Measurements from ENCODE around the gene NPAS1. TPM values are rescaled to one million over a fixed set of nuclear protein-coding genes. Genes with fewer than 3 reads are reported as not detected.

The NPAS1 gene
- total RNA-seq, 1 experiment from 2014 or later = 4.6 TPM

GRCh38 chr19:47020992-47021496, 1.4 kb downstream of the NPAS1 start:
- Histone ChIP-seq H3K4me1 (ENCODE audit: control insufficient read depth in 1 of 2, insufficient read depth in 2 of 2, low read length in 2 of 2) (peaks cover 3 to 15% of the 10 kb centered on the region in 2 experiments; a peak in 3 of 4 replicates), H3K9me2 (ENCODE audit: insufficient read depth) (no peaks in the 10 kb centered on the region), H3K27me3 (ENCODE audit: insufficient read depth, low read length) (no peaks in the 10 kb centered on the region), H3K36me3 (ENCODE audit: control insufficient read depth in 1 of 2, insufficient read depth in 2 of 2, low read length in 2 of 2) (no peaks in the 10 kb centered on the region), H3K9me3 (ENCODE audit: control insufficient read depth in 1 of 2, insufficient read depth in 1 of 2, low read depth in 1 of 2, low read length in 2 of 2) (no peaks in the 10 kb centered on the region), H3K27ac (ENCODE audit: low read depth, low read length) (no peak overlapping the region; the same call in 1 of the 2 replicates), H3K4me2 (ENCODE audit: low read length) (peak overlapping the region; percentile 95), H2AFZ (ENCODE audit: low read depth, low read length, poor library complexity, severe bottlenecking) (peak overlapping the region; percentile 78), H3K79me2 (ENCODE audit: insufficient read depth, low read length) (no peaks in the 10 kb centered on the region), H4K20me1 (ENCODE audit: insufficient read depth) (no peaks in the 10 kb centered on the region), H3K4me3 (replicated peaks in 1 of 2; ENCODE audit: low read depth in 1 of 2, low read length in 2 of 2) (peak overlapping the region; percentile 49 to 63), H3K9ac (ENCODE audit: low read length) (peak overlapping the region; percentile 53)
- RAD21 ChIA-PET (ENCODE audit: low non-redundant PET in 1 of 2, low total read pairs in 2 of 2, uncharacterized antibody in 2 of 2, unreplicated experiment in 2 of 2) = no interaction called here
- BruUV-seq (replicated peaks) = no TSS peak
- DNase-seq (ENCODE audit: low read depth, low spot score) (no peak), ATAC-seq (peak; percentile 62)
- TF ChIP-seq FOSL1 (IDR thresholded peaks at IDR 0.05; ENCODE audit: low read depth) = no peak
- TF ChIP-seq EGR1 (IDR thresholded peaks at IDR 0.05; ENCODE audit: low read depth) = peak; percentile 80
- CTCF ChIA-PET = interaction anchor here (1.1 kb wide), 1 partner anchor 8 kb away, joined by 4 read pairs; no protein-coding TSS in a partner anchor
- intact Hi-C loops (cut with micrococcal nuclease) = no loop called here
- POLR2A ChIA-PET = interaction anchor here (0.8 to 1.1 kb wide), 2 partner anchors 8 to 92 kb away, joined by 3 read pairs; partner anchors contain the start of gene ZC3H4

- no peaks in the 10 kb centered on the region for H3K27me3 ChIP-seq (ENCODE audit: insufficient read depth, low read length)
- POLR2A ChIA-PET = interaction anchor here (0.8 to 1.1 kb wide), 2 partner anchors 9 to 92 kb away, joined by 3 read pairs; partner anchors contain the start of gene ZC3H4
- H2AFZ ChIP-seq (ENCODE audit: low read depth, low read length, poor library complexity, severe bottlenecking) = peak overlapping the region; percentile 78
- peaks cover 3 to 15% of the 10 kb centered on the region in 2 experiments; a peak in 3 of 4 replicates for H3K4me1 ChIP-seq (ENCODE audit: control insufficient read depth in 1 of 2, insufficient read depth in 2 of 2, low read length in 2 of 2)
- ATAC-seq = no peak
- no peak for DNase-seq (ENCODE audit: low read depth, low spot score)
- intact Hi-C loops (cut with micrococcal nuclease) = no loop called here
- BruUV-seq (replicated peaks) = no TSS peak
- H3K36me3 ChIP-seq (ENCODE audit: control insufficient read depth in 1 of 2, insufficient read depth in 2 of 2, low read length in 2 of 2) = no peaks in the 10 kb centered on the region
- no peaks in the 10 kb centered on the region for H3K9me3 ChIP-seq (ENCODE audit: control insufficient read depth in 1 of 2, insufficient read depth in 1 of 2, low read depth in 1 of 2, low read length in 2 of 2)
- no peak overlapping the region; the same call in 1 of the 2 replicates for H3K27ac ChIP-seq (ENCODE audit: low read depth, low read length)
- H4K20me1 ChIP-seq (ENCODE audit: insufficient read depth) = no peaks in the 10 kb centered on the region
- RAD21 ChIA-PET (ENCODE audit: low non-redundant PET in 1 of 2, low total read pairs in 2 of 2, uncharacterized antibody in 2 of 2, unreplicated experiment in 2 of 2) = no interaction called here
- H3K9ac ChIP-seq (ENCODE audit: low read length) = peak overlapping the region; percentile 53; the same call in 1 of the 2 replicates
- no peaks in the 10 kb centered on the region for H3K9me2 ChIP-seq (ENCODE audit: insufficient read depth)
- H3K4me3 ChIP-seq (replicated peaks in 1 of 2; ENCODE audit: low read depth in 1 of 2, low read length in 2 of 2) = peak overlapping the region in 1 of 2 experiments; percentile 63; a peak in 3 of 4 replicates
- no peaks in the 10 kb centered on the region for H3K79me2 ChIP-seq (ENCODE audit: insufficient read depth, low read length)
- CTCF ChIA-PET = interaction anchor here (1.1 kb wide), 1 partner anchor 9 kb away, joined by 4 read pairs; no protein-coding TSS in a partner anchor
- H3K4me2 ChIP-seq (ENCODE audit: low read length) = peak overlapping the region; percentile 95
- TF ChIP-seq SP1 (IDR thresholded peaks at IDR 0.05; ENCODE audit: low read depth) (no peak), ZFX (IDR thresholded peaks at IDR 0.05) (no peak), EGR1 (IDR thresholded peaks at IDR 0.05; ENCODE audit: low read depth) (no peak), ELF1 (IDR thresholded peaks at IDR 0.05; ENCODE audit: borderline replicate concordance, low read depth) (no peak), YY1 (IDR thresholded peaks at IDR 0.05; ENCODE audit: extremely low read depth, insufficient replicate concordance, low read depth, low read length) (no peak), ATF3 (IDR thresholded peaks at IDR 0.05) (no peak), ZBTB33 (IDR thresholded peaks at IDR 0.05; ENCODE audit: extremely low read depth, insufficient replicate concordance, low read length) (no peak), FOSL1 (IDR thresholded peaks at IDR 0.05; ENCODE audit: low read depth) (no peak), EZH2 (IDR thresholded peaks at IDR 0.05) (no peak), POLR2AphosphoS5 (IDR thresholded peaks at IDR 0.05; ENCODE audit: low read depth, low read length) (no peak), REST (IDR thresholded peaks at IDR 0.05; ENCODE audit: low read depth) (no peak), JUND (IDR thresholded peaks at IDR 0.05) (no peak), SRF (IDR thresholded peaks at IDR 0.05; ENCODE audit: low read depth) (no peak), SIN3A (IDR thresholded peaks at IDR 0.05; ENCODE audit: low read depth) (no peak)
These were observed 2.0 kb downstream of the NPAS1 start for GRCh38 chr19:47021536-47022139.
